HG03571 (cell line): ENCODE results near the gene SLC6A5.

Source experiments
- ATAC-seq: cut with Tn5 transposase; IDR thresholded peaks from one replicate; pipeline ENCODE4 v1.9.1; 2021; ENCODE audit not compliant: unreplicated experiment

Gene SLC6A5

DNA sequence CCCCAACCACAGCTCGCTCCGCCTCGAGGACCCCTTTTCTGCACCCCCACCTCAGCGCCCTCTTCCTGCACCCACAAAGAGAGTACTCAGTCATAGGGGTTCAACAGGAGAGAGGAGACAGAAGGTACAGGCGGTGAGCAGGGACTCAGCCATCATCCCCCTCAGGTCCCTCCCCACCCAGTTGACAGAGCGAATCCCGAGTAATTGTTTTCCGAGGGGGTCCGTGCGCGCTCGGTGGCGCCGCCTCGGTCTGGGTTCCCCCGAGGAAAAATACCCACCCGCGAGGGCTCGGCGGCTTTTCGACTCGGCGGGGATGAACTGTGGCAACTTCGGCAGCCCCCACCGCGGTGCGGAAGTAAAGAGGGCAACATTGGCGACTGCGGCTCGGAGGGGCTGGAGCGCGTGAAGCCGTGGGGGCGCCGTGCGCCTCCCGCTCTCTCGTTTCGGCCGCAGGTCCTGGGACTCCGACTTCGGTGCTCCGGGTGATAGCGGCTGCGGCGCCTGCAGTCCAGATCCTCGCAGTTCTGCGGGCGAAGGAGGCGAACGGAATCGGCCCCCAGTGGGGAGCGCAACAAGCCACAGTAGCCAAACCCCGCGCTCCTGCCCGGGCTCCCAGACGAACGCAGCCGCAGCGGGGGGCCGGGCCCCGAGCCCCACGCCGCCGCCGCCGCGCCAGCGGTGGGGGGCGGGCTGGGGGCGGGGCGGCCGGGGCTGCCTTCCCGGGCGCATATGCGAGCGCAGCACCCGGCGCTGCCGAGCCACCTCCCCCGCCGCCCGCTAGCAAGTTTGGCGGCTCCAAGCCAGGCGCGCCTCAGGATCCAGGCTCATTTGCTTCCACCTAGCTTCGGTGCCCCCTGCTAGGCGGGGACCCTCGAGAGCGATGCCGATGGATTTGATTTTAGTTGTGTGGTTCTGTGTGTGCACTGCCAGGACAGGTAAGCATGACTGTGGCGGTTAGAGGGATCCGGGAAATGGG lies 69.7 kb downstream of the SLC6A5 start, which contains the start of gene NELL1:
Gene NELL1, plus strand, starts transcription at position 743 of the 976 bp plus-strand sequence.
- ATAC-seq = no peak

DNA sequence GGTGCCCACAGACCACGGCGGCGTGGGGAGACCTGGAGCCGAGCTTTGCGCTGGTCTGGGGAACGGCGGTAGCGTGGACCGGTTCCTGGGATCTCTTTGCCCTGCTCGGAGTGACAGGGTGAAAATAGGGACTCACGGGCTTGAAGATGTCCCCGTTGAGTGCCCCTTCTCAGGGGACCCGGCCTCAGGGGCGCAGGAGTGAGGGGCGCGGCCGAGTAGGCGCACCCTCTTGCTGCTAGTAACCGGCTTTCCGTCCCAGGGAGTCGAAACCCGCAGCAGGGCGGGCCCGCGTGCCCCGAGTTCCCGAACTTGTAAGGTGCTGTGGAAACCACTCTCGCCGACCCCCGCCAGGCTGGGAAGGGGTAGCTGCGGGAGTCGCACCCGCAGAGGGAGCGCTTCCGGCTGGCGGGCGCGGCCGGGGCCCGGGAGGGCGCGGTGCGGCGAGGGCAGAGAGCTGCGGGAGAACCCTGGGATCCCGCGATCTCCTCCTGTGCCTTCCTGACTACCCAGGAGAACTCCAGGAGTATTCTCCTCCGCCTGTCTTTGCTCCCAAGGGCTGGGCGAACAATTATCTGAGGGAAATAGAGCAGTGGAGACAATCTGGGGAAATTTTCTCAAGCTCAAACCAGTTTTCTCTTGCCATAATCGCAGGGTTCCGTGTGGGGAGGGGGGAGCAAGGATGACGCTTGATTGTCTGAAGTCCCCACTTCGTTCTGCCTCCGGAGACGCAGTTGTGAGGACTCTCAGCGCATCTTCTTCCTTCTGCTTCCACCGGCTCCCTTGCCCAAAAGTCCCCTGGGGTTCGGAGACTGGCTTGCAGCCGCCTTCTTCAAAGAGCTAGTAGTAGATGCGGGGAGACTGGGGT lies 70.6 kb downstream of the SLC6A5 start:
- no peak for ATAC-seq

DNA sequence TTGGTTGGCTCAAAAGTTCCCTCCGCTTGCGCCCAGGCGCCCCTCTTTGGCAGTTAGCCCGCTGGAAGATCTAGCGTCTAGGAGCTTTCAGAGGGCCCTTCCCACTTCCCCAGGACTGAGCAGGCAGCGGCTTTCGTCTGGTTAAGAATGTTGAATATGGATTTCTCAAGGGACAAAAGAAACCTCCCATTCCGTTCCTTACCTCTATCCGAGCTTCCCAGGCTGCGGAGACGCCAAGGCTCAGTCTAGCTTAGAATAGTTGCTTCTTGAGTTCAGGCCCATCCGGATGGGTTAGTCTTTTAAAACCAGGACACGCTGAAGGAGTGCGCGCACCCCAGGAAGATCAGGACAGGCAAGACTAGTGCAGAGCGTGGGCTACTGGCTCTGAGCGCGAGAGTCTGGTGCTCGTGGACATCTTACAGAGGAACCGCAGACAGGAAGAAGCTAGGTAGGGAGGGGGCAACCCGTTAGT lies 71.6 kb downstream of the SLC6A5 start:
- no peak for ATAC-seq

DNA sequence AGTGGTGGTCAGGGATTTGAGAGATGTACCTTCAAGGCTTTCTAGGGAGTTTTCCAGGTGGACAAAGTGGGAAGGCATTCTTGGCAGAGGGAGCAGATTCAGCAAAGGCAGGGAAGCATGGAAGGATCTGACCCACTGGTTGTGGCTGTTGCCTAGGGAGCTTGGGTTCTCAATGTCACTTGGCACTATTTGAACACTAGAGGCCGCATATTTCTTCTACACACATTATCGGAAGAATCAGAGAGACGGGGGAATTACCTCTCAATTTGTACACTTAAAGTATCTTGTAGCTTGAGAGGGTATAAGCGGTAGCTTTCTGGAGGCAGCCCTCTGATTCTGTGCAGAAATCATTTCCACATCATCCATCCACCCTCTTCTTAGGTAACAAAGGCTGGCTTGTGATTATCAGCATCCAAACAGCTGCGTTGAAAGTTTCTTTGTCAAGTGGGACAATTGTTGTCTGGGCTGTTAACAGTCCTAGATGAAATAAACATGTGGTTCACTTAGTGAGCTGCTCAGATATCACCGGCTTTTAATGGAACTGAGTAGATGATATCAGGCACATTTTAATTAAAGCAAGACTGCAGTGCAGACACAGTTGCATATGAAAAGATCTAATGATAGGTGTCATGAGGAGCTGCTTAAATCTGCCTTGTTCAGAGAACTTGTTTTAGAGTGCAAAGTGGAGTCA lies 72.6 kb downstream of the SLC6A5 start:
- ATAC-seq = no peak

DNA sequence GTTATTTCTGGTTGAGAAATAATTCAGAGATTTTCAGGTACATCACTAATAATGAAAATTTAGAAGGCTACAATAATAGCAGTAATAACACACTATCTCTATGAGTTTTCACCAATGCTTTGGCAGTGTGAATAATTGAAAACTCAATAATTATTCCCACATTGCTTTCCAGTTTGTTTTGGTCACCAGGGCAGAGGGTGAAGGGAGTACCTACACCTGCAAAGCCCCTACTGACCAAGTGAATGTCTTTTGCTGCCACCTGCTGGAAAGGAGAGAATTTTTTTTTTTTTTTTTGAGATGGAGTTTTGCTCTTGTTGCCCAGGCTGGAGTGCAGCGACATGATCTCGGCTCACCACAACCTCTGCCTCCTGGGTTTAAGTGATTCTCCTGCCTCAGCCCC lies 73.2 kb downstream of the SLC6A5 start:
- no peak for ATAC-seq

DNA sequence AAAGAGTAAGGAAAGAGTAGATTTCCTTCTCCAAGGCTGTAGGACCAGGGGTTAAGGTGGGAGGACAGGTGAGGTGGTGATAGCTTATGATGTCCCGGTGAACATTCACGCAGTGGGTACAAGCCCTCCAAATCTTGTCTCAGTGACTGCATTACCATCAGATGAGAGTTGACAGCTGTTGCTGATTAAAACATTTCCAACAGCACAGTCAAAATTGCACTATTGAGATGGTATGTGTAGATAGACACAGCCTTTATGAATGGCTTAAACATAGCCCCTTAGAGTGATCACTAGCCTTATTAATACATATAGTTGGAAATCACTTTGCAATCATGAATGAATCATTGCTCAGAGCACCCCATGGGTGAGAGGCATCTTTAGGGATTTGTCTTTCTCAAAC lies 77.2 kb downstream of the SLC6A5 start:
- ATAC-seq = no peak

DNA sequence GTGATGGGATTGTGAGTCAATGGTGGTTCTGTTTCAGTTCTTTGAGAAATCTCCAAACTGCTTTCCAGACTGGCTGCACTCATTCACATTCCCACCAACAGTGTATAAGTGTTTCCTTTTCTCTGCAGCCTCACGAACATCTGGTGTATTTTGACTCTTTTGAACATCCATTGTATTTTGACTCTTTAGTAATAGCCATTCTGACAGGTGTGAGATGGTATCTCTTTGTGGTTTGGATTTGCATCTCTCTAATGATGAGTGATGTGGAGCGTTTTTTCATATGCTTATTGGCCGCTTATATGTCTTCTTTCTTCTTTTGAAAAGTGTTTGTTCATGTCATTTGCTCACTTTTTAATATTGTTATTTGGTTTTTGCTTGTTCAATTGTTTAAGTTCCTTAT lies 89.4 kb downstream of the SLC6A5 start:
- no peak for ATAC-seq

DNA sequence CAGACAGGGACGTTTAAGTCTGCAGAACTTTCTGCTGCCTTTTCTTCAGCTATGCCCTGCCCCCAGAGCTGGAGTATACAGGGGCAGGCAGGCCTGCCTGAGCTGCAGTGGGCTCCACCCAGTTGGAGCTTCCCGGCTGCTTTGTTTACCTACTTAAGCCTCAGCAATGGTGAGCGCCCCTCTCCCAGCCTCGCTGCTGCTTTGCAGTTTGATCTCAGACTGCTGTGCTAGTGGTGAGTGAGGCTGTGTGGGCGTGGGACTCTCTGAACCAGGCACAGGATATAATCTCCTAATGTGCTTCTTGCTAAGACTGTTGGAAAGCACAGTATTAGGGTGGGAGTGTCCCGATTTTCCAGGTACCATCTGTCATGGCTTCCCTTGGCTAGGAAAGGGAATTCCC lies 108.5 kb downstream of the SLC6A5 start:
- no peak for ATAC-seq
